IMR-90 (cell line): ENCODE data around the gene CCNI. TPM values are rescaled to one million over a fixed set of nuclear protein-coding genes. Genes with fewer than 3 reads are reported as not detected.

ENCODE experiments used
- ATAC-seq: fragments of 200-7000 bp; cut with Tn5 transposase; 2 replicates; pipeline ENCODE4 v1.9.1; 2020; ENCODE audit warnings: low read depth, mild to moderate bottlenecking, moderate library complexity
- BruUV-seq: library from RNA; stranded (reverse); fragments of 400-500 nt; replicated peaks from 2 replicates; lab custom pipeline; 2021; lab: Mats Ljungman, UMichigan
- CTCF ChIA-PET: fragments of 300-600 bp; formaldehyde crosslinking; extraction: SDS; loops from one replicate; lab custom pipeline; 2021; ENCODE audit warnings: antibody characterized with exemption; lab: Yijun Ruan, JAX
- POLR2A ChIA-PET: fragments of 300-600 bp; sonication (Branson Sonifier 250); formaldehyde crosslinking; loops from one replicate; lab custom pipeline; 2022; ENCODE audit warnings: antibody characterized with exemption; ENCODE audit not compliant: unreplicated experiment; lab: Charles Lee
- DNase-seq: peaks from one replicate; pipeline ENCODE4 v3.0.0; 2013
- H2AFZ ChIP-seq: replicated peaks from 2 replicates; pipeline ENCODE3; 2013; ENCODE audit warnings: low read length, mild to moderate bottlenecking; ENCODE audit not compliant: poor library complexity
- H2AK5ac ChIP-seq: 2 replicates; pipeline ENCODE4 v1.6.1; 2013; ENCODE audit warnings: low read depth, low read length, inconsistent platforms
- H2AK9ac ChIP-seq: replicated peaks from 2 replicates; pipeline ENCODE3; 2013; ENCODE audit warnings: mild to moderate bottlenecking, low read depth, low read length, moderate library complexity; ENCODE audit not compliant: poor library complexity
- H2BK120ac ChIP-seq: 2 replicates; pipeline ENCODE4 v1.6.1; 2013; ENCODE audit warnings: low read depth, low read length, inconsistent platforms
- H2BK15ac ChIP-seq: 3 replicates; pipeline ENCODE4 v1.6.1; 2013; ENCODE audit warnings: low read depth, low read length, inconsistent platforms
- H2BK20ac ChIP-seq: 2 replicates; pipeline ENCODE4 v1.6.1; 2013; ENCODE audit warnings: low read depth, mild to moderate bottlenecking, inconsistent platforms, low read length, moderate library complexity
- H2BK5ac ChIP-seq: 2 replicates; pipeline ENCODE4 v1.6.1; 2013; ENCODE audit warnings: mild to moderate bottlenecking, low read depth, low read length, inconsistent platforms; ENCODE audit not compliant: poor library complexity, severe bottlenecking
- H3K14ac ChIP-seq: replicated peaks from 2 replicates; pipeline ENCODE4 v1.6.1; 2013; ENCODE audit warnings: low read depth, low read length, inconsistent platforms
- H3K18ac ChIP-seq: 2 replicates; pipeline ENCODE4 v1.6.1; 2013; ENCODE audit warnings: low read depth, low read length, control low read depth
- H3K23ac ChIP-seq: 2 replicates; pipeline ENCODE4 v1.6.1; 2013; ENCODE audit warnings: low read depth, low read length, inconsistent platforms
- H3K27ac ChIP-seq: 2 replicates; pipeline ENCODE4 v1.5.1; 2013; ENCODE audit warnings: mild to moderate bottlenecking, control low read depth, low read length; ENCODE audit not compliant: insufficient read depth
- H3K27me3 ChIP-seq: 2 replicates; pipeline ENCODE4 v1.6.1; 2013; ENCODE audit warnings: low read length; ENCODE audit not compliant: control insufficient read depth, insufficient read depth
- H3K36me3 ChIP-seq: 2 replicates; pipeline ENCODE4 v1.6.1; 2013; ENCODE audit warnings: low read length, mixed read lengths; ENCODE audit not compliant: control insufficient read depth, insufficient read depth
- H3K4ac ChIP-seq: 2 replicates; pipeline ENCODE4 v1.6.1; 2013; ENCODE audit warnings: low read depth, low read length, inconsistent platforms
- H3K4me1 ChIP-seq: 2 replicates; pipeline ENCODE4 v1.6.1; 2013; ENCODE audit warnings: low read length, mixed read lengths; ENCODE audit not compliant: control insufficient read depth, insufficient read depth
- H3K4me2 ChIP-seq: 2 replicates; pipeline ENCODE4 v1.6.1; 2013; ENCODE audit warnings: low read depth, mild to moderate bottlenecking, control low read depth, low read length, moderate library complexity
- H3K4me3 ChIP-seq: 2 replicates; pipeline ENCODE4 v1.5.1; 2013; ENCODE audit warnings: low read depth, mild to moderate bottlenecking, control low read depth, low read length, moderate library complexity; ENCODE audit not compliant: insufficient read depth
- H3K56ac ChIP-seq: 2 replicates; pipeline ENCODE4 v1.6.1; 2013; ENCODE audit warnings: low read length, inconsistent platforms; ENCODE audit not compliant: insufficient read depth; ENCODE audit errors: extremely low read depth
- H3K79me1 ChIP-seq, 2 experiments: 2 replicates each; pipeline ENCODE4 v1.6.1; 2013; ENCODE audit warnings: low read length in 2 of 2, inconsistent platforms in 1 of 2, low read depth in 1 of 2
- H3K9ac ChIP-seq: 2 replicates; pipeline ENCODE4 v1.6.1; 2013; ENCODE audit warnings: low read depth, low read length, control low read depth
- H3K9me1 ChIP-seq: 2 replicates; pipeline ENCODE4 v1.6.1; 2013; ENCODE audit warnings: low read length, inconsistent platforms; ENCODE audit not compliant: insufficient read depth
- H3K9me3 ChIP-seq: 2 replicates; pipeline ENCODE4 v1.6.1; 2013; ENCODE audit warnings: low read length; ENCODE audit not compliant: control insufficient read depth, insufficient read depth
- H4K20me1 ChIP-seq: 2 replicates; pipeline ENCODE4 v1.6.1; 2013; ENCODE audit warnings: low read length, inconsistent platforms; ENCODE audit not compliant: insufficient read depth
- H4K5ac ChIP-seq: 2 replicates; pipeline ENCODE4 v1.6.1; 2013; ENCODE audit warnings: mild to moderate bottlenecking, low read depth, low read length, control low read depth
- H4K8ac ChIP-seq, 2 experiments: 2 replicates each; pipeline ENCODE4 v1.6.1; 2013; ENCODE audit warnings: low read depth in 2 of 2, low read length in 2 of 2, control low read depth in 1 of 2, inconsistent platforms in 1 of 2
- H4K91ac ChIP-seq: 2 replicates; pipeline ENCODE4 v1.6.1; 2013; ENCODE audit warnings: low read depth, low read length, inconsistent platforms; ENCODE audit not compliant: insufficient read depth
- BHLHE40 ChIP-seq: fragments of 150-350 bp; IDR thresholded peaks from 2 replicates; pipeline ENCODE4 v1.6.1; 2016; ENCODE audit warnings: mild to moderate bottlenecking, low read depth, low read length
- CEBPB ChIP-seq: IDR thresholded peaks from 2 replicates; pipeline ENCODE4 v1.6.1; 2012; ENCODE audit warnings: low read depth, low read length, improper control_type of control experiment
- CHD1 ChIP-seq: IDR thresholded peaks from 2 replicates; pipeline ENCODE4 v1.6.1; 2012; ENCODE audit warnings: low read depth, low read length, improper control_type of control experiment
- FOS ChIP-seq: fragments of 150-350 bp; IDR thresholded peaks from 2 replicates; pipeline ENCODE4 v1.6.1; 2016; ENCODE audit warnings: low read depth, low read length
- MAFK ChIP-seq: IDR thresholded peaks from 2 replicates; pipeline ENCODE4 v1.6.1; 2012; ENCODE audit warnings: low read depth, low read length, improper control_type of control experiment
- MAZ ChIP-seq: IDR thresholded peaks from 2 replicates; pipeline ENCODE4 v1.6.1; 2012; ENCODE audit warnings: low read depth, mild to moderate bottlenecking, low read length, improper control_type of control experiment, moderate library complexity, borderline replicate concordance
- MXI1 ChIP-seq: IDR thresholded peaks from 2 replicates; pipeline ENCODE4 v1.6.1; 2012; ENCODE audit warnings: low read depth, mild to moderate bottlenecking, low read length, moderate library complexity, borderline replicate concordance
- RAD21 ChIP-seq: IDR thresholded peaks from 2 replicates; pipeline ENCODE4 v1.6.1; 2012; ENCODE audit warnings: low read length, improper control_type of control experiment
- RFX5 ChIP-seq: IDR thresholded peaks from 2 replicates; pipeline ENCODE4 v1.8.0; 2012; ENCODE audit warnings: low read depth, mild to moderate bottlenecking, low read length, moderate library complexity
- SMC3 ChIP-seq: fragments of 150-350 bp; IDR thresholded peaks from 2 replicates; pipeline ENCODE4 v1.6.1; 2016; ENCODE audit warnings: low read depth, mild to moderate bottlenecking, antibody characterized with exemption, low read length, moderate library complexity
- USF2 ChIP-seq: fragments of 150-350 bp; IDR thresholded peaks from 2 replicates; pipeline ENCODE4 v1.6.1; 2017; ENCODE audit warnings: mild to moderate bottlenecking, antibody characterized with exemption, low read length, low read depth
- WGBS, 2 experiments: methylation state at CpG; one replicate each; pipeline versions ENCODE4 v1.1.5 to v1.1.7; 2013; ENCODE audit warnings: missing lambda C conversion rate in 2 of 2; ENCODE audit not compliant: insufficient read length in 1 of 2; ENCODE audit errors: extremely low coverage in 2 of 2; 5-methylcytosine and 5-hydroxymethylcytosine counted together
- dilution Hi-C: fragments of 300-500 bp; cut with HindIII; formaldehyde crosslinking; loops from one replicate; pipeline ENCODE4 v1.14.3; 2018; ENCODE audit warnings: low sequenced_read_pairs; ENCODE audit not compliant: unreplicated experiment
- in situ Hi-C: fragments of 300-500 bp; cut with MboI; formaldehyde crosslinking; loops from 3 replicates; pipeline ENCODE4 v1.14.3; 2019; ENCODE audit warnings: low sequenced_read_pairs, inconsistent platforms, mixed read lengths
- intact Hi-C: fragments of 100-400 bp; cut with micrococcal nuclease; formaldehyde crosslinking; loops from 2 replicates; pipeline ENCODE4 v1.10.0; 2022
- polyA plus RNA-seq, 3 experiments: library from polyadenylated mRNA; depleted of rRNA; stranded (reverse); fragments of >200 nt; gene quantifications; 2 replicates each; pipeline ENCODE4 v1.2.3, GENCODE V29; 2012; ENCODE audit warnings: low replicate concordance in 1 of 3
- total RNA-seq: library from RNA; depleted of rRNA; stranded (reverse); fragments of >200 nt; gene quantifications from 2 replicates; pipeline ENCODE4 v1.2.3, GENCODE V29; 2012
- TF ChIP-seq, protein P1 (sequence below): conservative IDR thresholded peaks from 2 replicates; pipeline ENCODE4 v1.5.1; 2012; ENCODE audit warnings: mild to moderate bottlenecking, low read depth, low read length, improper control_type of control experiment
- TF ChIP-seq, protein P2 (sequence below): fragments of 150-350 bp; IDR thresholded peaks from 2 replicates; pipeline ENCODE4 v1.6.1; 2016; ENCODE audit warnings: low read depth, mild to moderate bottlenecking, low read length, moderate library complexity, borderline replicate concordance

CCNI gene
- total and polyA plus RNA-seq, 2 of the 4 experiments (the other 2 are of a cell fraction) = 70.1 to 100 TPM

DNA sequence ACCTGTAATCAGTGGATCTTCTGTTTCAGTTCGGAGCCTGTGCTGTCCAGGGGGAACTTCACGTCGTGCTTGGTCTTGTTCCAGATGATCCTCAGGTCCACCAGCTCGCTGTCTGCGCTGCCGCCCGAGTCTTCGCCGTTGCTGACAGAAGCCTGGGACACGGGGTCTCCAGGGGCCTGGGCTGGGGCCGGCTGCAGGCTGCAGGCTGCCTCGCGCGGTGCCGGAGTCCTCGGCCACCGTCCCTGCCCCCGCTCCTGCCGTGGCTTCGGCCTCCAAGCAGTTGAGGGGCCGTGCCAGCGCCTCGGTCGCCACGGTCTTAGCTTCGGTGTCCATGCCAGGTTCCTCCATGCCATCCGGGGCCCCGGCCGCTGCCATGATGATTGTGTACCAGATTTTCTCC is 37.3 kb upstream of the CCNI start:
- no peak overlapping the region for H3K9ac ChIP-seq
- no peak overlapping the region for H2BK5ac ChIP-seq
- H3K23ac ChIP-seq = no peak overlapping the region
- intact Hi-C loops = no loop called here
- H3K27me3 ChIP-seq = peaks cover 17% of the 10 kb centered on the region
- POLR2A ChIA-PET = no interaction called here
- H3K9me1 ChIP-seq = no peaks in the 10 kb centered on the region
- H3K79me1 ChIP-seq = no peaks in the 10 kb centered on the region
- no peak overlapping the region for H4K8ac ChIP-seq
- TF ChIP-seq CEBPB = no peak
- no peak for TF ChIP-seq FOS
- no peak for TF ChIP-seq MAFK
- no peak for TF ChIP-seq USF2
- no peak for TF ChIP-seq RAD21
- TF ChIP-seq MAZ = no peak
- TF ChIP-seq, protein P1, sequence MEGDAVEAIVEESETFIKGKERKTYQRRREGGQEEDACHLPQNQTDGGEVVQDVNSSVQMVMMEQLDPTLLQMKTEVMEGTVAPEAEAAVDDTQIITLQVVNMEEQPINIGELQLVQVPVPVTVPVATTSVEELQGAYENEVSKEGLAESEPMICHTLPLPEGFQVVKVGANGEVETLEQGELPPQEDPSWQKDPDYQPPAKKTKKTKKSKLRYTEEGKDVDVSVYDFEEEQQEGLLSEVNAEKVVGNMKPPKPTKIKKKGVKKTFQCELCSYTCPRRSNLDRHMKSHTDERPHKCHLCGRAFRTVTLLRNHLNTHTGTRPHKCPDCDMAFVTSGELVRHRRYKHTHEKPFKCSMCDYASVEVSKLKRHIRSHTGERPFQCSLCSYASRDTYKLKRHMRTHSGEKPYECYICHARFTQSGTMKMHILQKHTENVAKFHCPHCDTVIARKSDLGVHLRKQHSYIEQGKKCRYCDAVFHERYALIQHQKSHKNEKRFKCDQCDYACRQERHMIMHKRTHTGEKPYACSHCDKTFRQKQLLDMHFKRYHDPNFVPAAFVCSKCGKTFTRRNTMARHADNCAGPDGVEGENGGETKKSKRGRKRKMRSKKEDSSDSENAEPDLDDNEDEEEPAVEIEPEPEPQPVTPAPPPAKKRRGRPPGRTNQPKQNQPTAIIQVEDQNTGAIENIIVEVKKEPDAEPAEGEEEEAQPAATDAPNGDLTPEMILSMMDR = no peak
- TF ChIP-seq SMC3 = no peak
- no peak for TF ChIP-seq RFX5
- TF ChIP-seq BHLHE40 = no peak
- TF ChIP-seq CHD1 = no peak
- TF ChIP-seq, protein P2, sequence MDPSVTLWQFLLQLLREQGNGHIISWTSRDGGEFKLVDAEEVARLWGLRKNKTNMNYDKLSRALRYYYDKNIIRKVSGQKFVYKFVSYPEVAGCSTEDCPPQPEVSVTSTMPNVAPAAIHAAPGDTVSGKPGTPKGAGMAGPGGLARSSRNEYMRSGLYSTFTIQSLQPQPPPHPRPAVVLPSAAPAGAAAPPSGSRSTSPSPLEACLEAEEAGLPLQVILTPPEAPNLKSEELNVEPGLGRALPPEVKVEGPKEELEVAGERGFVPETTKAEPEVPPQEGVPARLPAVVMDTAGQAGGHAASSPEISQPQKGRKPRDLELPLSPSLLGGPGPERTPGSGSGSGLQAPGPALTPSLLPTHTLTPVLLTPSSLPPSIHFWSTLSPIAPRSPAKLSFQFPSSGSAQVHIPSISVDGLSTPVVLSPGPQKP = no peak
- no peak for TF ChIP-seq MXI1
- no peak overlapping the region for H4K91ac ChIP-seq
- CTCF ChIA-PET = no interaction called here
- no peaks in the 10 kb centered on the region for H3K36me3 ChIP-seq
- H3K9me3 ChIP-seq = no peaks in the 10 kb centered on the region
- no peak overlapping the region for H3K4me3 ChIP-seq
- H4K5ac ChIP-seq = no peak overlapping the region
- no peak overlapping the region for H2BK15ac ChIP-seq
- H2BK20ac ChIP-seq = no peak overlapping the region
- no TSS peak for BruUV-seq
- no peak overlapping the region for H3K4me2 ChIP-seq
- 86% methylated on average over 18 of the region's 29 CpGs; no CpG with 5 or more reads in 1 of the 2 experiments for WGBS, 2 experiments
- H3K4me1 ChIP-seq = no peaks in the 10 kb centered on the region
- no peak overlapping the region for H3K27ac ChIP-seq
- DNase-seq (no peak), ATAC-seq (no peak)
- H4K20me1 ChIP-seq = no peaks in the 10 kb centered on the region
- dilution Hi-C loops = no loop called here
- H2AFZ ChIP-seq = no peak overlapping the region
- H3K56ac ChIP-seq = no peak overlapping the region
- H3K18ac ChIP-seq = no peak overlapping the region
- H2BK120ac ChIP-seq = no peak overlapping the region
- H3K4ac ChIP-seq = no peak overlapping the region
- H2AK9ac ChIP-seq = no peak overlapping the region
- in situ Hi-C loops = no loop called here
- no peak overlapping the region for H3K14ac ChIP-seq
- H2AK5ac ChIP-seq = no peak overlapping the region
